PFSK-1 (cell line): ENCODE measurements around the gene EHD1.

ENCODE experiments used
- FOXP2 ChIP-seq: optimal IDR thresholded peaks from 2 replicates; pipeline ENCODE3; 2011; ENCODE audit warnings: borderline replicate concordance, control low read depth, inconsistent platforms; ENCODE audit not compliant: insufficient read depth; ENCODE audit errors: extremely low read length, extremely low read depth
- POLR2AphosphoS5 ChIP-seq: IDR thresholded peaks from 2 replicates; pipeline ENCODE4 v1.6.1; 2012; ENCODE audit warnings: low read depth, mild to moderate bottlenecking, control low read depth, low read length, moderate library complexity
- SIN3A ChIP-seq: IDR thresholded peaks from 2 replicates; pipeline ENCODE4 v1.6.1; 2012; ENCODE audit warnings: mild to moderate bottlenecking, low read length, moderate library complexity, borderline replicate concordance; ENCODE audit not compliant: insufficient read depth
- TAF1 ChIP-seq: IDR thresholded peaks from 2 replicates; pipeline ENCODE4 v1.6.1; 2012; ENCODE audit warnings: low read length, control low read depth, borderline replicate concordance; ENCODE audit not compliant: insufficient read depth
- TF ChIP-seq, protein P1 (sequence below), 2 experiments: IDR thresholded peaks; 2 replicates each; pipeline versions ENCODE4 v1.6.1 to v1.8.0; 2011 to 2012; ENCODE audit warnings: low read depth in 2 of 2, low read length in 2 of 2, control low read depth in 1 of 2, inconsistent platforms in 1 of 2, mild to moderate bottlenecking in 1 of 2, moderate library complexity in 1 of 2; ENCODE audit not compliant: insufficient read depth in 1 of 2

EHD1 gene

DNA sequence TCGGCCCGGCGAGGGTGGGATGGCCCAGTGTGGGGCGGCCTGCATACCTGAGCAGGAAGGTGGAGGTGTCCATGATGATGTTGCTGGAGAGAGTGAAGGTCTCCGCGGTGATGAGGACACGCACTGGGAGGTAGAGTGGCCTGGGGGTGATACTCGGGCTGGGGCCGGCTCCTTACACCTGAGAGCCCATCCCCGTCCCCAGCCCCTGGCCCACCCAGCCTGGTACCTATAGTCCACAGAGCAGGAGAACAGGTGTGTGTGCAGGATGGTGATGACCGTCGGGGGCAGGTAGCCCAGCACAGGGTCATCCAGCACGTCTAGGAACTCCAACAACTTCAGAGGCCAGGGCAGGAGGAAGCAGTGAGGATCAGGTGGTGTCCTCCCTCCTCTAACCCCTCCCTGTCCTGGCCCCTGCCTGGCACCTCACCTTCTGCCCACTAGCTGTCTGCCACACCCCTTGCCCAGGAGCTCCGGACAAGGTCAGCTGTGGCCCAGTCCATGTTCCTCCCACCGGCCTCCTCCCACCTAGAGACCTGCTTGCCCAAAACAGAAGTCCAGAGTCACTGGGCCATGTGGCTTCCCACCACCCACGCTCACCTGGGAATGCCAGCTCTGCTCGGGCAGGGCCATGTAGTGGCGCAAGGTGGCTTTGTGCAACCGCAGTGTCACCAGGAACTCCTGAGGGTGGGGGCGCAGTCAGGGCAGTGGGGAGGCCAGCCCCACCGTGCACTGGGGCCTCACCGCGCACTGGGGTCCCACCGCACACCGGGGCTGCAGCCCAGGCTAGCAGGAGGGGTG, 27.3 kb upstream of the EHD1 start:
- TF ChIP-seq POLR2AphosphoS5: no peak
- TF ChIP-seq, protein P1, sequence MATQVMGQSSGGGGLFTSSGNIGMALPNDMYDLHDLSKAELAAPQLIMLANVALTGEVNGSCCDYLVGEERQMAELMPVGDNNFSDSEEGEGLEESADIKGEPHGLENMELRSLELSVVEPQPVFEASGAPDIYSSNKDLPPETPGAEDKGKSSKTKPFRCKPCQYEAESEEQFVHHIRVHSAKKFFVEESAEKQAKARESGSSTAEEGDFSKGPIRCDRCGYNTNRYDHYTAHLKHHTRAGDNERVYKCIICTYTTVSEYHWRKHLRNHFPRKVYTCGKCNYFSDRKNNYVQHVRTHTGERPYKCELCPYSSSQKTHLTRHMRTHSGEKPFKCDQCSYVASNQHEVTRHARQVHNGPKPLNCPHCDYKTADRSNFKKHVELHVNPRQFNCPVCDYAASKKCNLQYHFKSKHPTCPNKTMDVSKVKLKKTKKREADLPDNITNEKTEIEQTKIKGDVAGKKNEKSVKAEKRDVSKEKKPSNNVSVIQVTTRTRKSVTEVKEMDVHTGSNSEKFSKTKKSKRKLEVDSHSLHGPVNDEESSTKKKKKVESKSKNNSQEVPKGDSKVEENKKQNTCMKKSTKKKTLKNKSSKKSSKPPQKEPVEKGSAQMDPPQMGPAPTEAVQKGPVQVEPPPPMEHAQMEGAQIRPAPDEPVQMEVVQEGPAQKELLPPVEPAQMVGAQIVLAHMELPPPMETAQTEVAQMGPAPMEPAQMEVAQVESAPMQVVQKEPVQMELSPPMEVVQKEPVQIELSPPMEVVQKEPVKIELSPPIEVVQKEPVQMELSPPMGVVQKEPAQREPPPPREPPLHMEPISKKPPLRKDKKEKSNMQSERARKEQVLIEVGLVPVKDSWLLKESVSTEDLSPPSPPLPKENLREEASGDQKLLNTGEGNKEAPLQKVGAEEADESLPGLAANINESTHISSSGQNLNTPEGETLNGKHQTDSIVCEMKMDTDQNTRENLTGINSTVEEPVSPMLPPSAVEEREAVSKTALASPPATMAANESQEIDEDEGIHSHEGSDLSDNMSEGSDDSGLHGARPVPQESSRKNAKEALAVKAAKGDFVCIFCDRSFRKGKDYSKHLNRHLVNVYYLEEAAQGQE (IDR thresholded peaks at IDR 0.05; ENCODE audit: insufficient read depth in 1 of 2, low read depth in 2 of 2, low read length in 2 of 2): no peak

DNA sequence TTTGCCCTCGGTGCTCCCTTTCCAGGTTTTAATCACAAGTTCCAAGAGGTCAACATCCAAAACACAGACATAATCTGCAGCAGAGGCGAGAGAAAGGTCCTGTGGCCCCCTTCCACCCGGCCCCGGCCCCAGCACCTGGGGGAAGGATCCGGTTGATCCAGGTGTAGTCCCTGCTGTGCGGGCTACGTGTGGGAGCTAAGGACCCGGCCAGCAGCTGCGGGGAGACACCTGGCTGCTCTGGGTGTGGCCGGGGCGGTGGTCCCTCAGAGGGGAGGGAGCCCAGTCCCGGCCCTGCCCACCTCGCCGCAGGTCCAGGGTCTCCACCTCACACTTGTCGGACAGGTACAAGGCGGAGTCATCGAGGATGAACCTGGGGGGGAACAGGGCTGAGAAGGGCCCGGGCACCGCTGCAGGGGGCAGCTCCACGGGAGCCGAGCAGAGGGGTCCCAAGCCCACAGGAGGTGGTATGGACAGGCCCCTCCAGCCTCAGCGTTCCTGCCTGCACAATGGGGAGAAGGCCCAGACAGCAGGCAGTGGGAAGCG, 24.9 kb upstream of the EHD1 start:
- TF ChIP-seq SIN3A: no peak
- no peak for TF ChIP-seq TAF1
- TF ChIP-seq POLR2AphosphoS5: no peak
- TF ChIP-seq, protein P1 (IDR thresholded peaks at IDR 0.05; ENCODE audit: insufficient read depth in 1 of 2, low read depth in 2 of 2, low read length in 2 of 2): no peak
- TF ChIP-seq FOXP2: no peak

DNA sequence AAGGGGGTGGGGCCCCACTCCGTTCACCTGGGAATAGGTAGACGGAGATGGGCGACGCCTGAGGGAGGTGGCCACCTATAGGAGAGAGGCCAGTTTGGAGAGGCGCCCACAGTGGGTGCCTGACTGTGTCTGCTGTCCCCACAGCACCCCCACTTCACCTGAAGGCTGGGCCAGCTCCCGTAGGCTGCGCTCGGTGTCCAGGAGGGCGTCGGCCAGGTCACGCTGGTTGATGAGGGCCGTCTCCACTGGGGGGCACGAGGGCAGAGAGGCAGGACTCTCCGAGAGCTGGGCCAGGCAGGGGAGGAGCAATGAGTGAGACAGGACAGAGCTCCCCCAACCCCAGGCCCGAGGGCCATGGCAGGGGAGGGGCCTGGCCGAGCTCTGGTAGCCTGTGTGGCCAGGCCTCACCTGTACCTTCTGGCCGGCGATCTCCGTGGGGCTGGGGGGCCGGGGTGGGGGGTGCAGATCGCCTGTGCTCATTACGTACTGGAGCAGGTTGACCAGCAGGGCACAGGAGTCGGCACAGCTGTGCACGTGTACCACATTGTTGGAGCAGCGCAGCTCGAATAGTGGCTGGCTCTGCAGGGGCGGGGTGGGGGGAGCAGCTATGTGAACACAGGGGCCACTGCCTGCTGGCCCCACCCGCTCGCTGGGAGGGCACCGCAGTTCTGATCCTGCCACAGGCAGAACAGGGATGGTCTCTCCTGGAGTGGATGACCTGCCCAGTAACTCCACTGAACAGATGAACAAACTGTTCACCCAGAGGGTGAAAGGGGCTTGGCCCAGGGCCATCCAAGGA, 23.9 kb upstream of the EHD1 start:
- TF ChIP-seq TAF1 (no peak), SIN3A (no peak)
- TF ChIP-seq, protein P1 (IDR thresholded peaks at IDR 0.05; ENCODE audit: insufficient read depth in 1 of 2, low read depth in 2 of 2, low read length in 2 of 2): no peak

DNA sequence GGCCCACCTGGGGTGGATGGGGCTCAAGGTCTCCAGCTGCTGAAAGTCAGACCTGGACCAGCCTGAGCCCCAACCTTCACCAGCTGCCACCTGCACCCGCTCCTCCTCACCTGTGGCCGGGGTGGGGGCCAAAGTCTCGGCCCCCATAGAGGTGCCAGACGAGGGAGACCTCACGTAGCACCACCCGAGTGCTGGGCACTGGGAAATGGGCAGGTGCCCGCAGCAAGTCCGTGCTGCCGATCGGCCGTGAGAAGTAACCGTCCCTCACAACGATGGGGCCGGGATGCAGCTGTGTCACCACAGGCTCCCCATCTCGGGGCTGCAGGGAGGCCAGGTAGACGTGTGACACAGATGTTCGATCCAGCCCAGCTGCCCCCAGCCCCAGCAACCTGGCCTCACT, 22.4 kb upstream of the EHD1 start:
- TF ChIP-seq, protein P1 (IDR thresholded peaks at IDR 0.05; ENCODE audit: insufficient read depth in 1 of 2, low read depth in 2 of 2, low read length in 2 of 2): no peak
- TF ChIP-seq POLR2AphosphoS5: no peak
- TF ChIP-seq TAF1: no peak
- no peak for TF ChIP-seq SIN3A
- TF ChIP-seq FOXP2: no peak

DNA sequence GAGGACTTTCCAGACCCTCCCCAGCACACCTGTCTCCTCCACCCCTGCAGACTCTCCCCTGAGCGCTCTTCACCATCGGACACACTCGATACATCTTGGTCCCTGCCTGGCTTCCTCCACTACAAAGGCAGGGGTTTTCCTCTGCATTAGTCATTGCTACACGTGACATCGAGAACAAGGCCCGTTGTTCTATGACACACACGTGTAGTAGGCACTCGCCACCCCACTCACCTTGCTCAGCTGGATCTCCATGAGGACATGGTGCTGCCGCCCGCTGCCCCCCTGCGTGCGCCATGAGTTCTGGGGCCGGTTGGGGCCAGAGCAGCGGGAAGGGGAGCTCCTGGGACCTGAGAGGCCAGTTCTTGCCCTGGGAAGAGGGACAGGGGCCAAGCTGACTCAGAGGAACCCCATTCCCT, 21.9 kb upstream of the EHD1 start:
- no peak for TF ChIP-seq TAF1
